Astrocyte (in vitro differentiated cells and primary cell): ENCODE results near the gene EML5. TPM values are rescaled to one million over a fixed set of nuclear protein-coding genes. Genes with fewer than 3 reads are reported as not detected.

ENCODE experiments used
- DNase-seq: peaks from one replicate; pipeline ENCODE4 v3.0.0-alpha.2; 2010; ENCODE audit warnings: low read depth
- FAIRE-seq: peaks from 2 replicates; lab custom pipeline; 2011; peaks lifted over from hg19 to GRCh38; lab: Jason Lieb, UNC
- H2AFZ ChIP-seq: 2 replicates; pipeline ENCODE4 v1.6.0; 2012; ENCODE audit warnings: low read depth, low read length, inconsistent platforms
- H3K27ac ChIP-seq: 2 replicates; pipeline ENCODE4 v1.5.1; 2011; ENCODE audit warnings: low read depth, low read length, inconsistent platforms
- H3K27me3 ChIP-seq: 2 replicates; pipeline ENCODE4 v1.6.0; 2011; ENCODE audit warnings: low read length, inconsistent platforms; ENCODE audit not compliant: insufficient read depth
- H3K36me3 ChIP-seq: 2 replicates; pipeline ENCODE4 v1.5.1; 2011; ENCODE audit warnings: low read length, inconsistent platforms; ENCODE audit not compliant: insufficient read depth
- H3K4me1 ChIP-seq: 2 replicates; pipeline ENCODE4 v1.5.1; 2011; ENCODE audit warnings: low read length, inconsistent platforms; ENCODE audit not compliant: insufficient read depth
- H3K4me2 ChIP-seq: 2 replicates; pipeline ENCODE4 v1.6.0; 2012; ENCODE audit warnings: low read length, inconsistent platforms
- H3K4me3 ChIP-seq: 2 replicates; pipeline ENCODE4 v1.5.1; 2011; ENCODE audit warnings: low read depth, mild to moderate bottlenecking, low read length, inconsistent platforms; ENCODE audit not compliant: insufficient read depth
- H3K79me2 ChIP-seq: 2 replicates; pipeline ENCODE4 v1.6.0; 2012; ENCODE audit warnings: mild to moderate bottlenecking, low read length, inconsistent platforms; ENCODE audit not compliant: insufficient read depth
- H3K9ac ChIP-seq: 2 replicates; pipeline ENCODE4 v1.6.0; 2012; ENCODE audit warnings: mild to moderate bottlenecking, low read length, inconsistent platforms
- H3K9me3 ChIP-seq: 2 replicates; pipeline ENCODE4 v1.5.1; 2012; ENCODE audit warnings: low read depth, mild to moderate bottlenecking, low read length, inconsistent platforms; ENCODE audit not compliant: insufficient read depth
- H4K20me1 ChIP-seq: 2 replicates; pipeline ENCODE4 v1.6.0; 2012; ENCODE audit warnings: low read length, inconsistent platforms; ENCODE audit not compliant: insufficient read depth
- H3K27ac Mint-ChIP-seq: one replicate; pipeline ENCODE4 v1.8.0; 2021; ENCODE audit warnings: mild to moderate bottlenecking, mixed read lengths; ENCODE audit not compliant: unreplicated experiment
- H3K27me3 Mint-ChIP-seq: one replicate; pipeline ENCODE4 v1.8.0; 2021; ENCODE audit warnings: low read depth, mixed read lengths; ENCODE audit not compliant: unreplicated experiment
- H3K36me3 Mint-ChIP-seq: one replicate; pipeline ENCODE4 v1.8.0; 2021; ENCODE audit warnings: low read depth, mixed read lengths; ENCODE audit not compliant: unreplicated experiment
- H3K4me1 Mint-ChIP-seq: one replicate; pipeline ENCODE4 v1.8.0; 2021; ENCODE audit warnings: low read depth, mixed read lengths; ENCODE audit not compliant: unreplicated experiment
- H3K4me3 Mint-ChIP-seq: one replicate; pipeline ENCODE4 v1.8.0; 2021; ENCODE audit warnings: mild to moderate bottlenecking, moderate library complexity, mixed read lengths; ENCODE audit not compliant: unreplicated experiment
- H3K9me3 Mint-ChIP-seq: one replicate; pipeline ENCODE4 v1.8.0; 2021; ENCODE audit warnings: mild to moderate bottlenecking, mixed read lengths; ENCODE audit not compliant: unreplicated experiment
- CTCF ChIP-seq: IDR thresholded peaks from 2 replicates; pipeline ENCODE4 v1.5.1; 2011; ENCODE audit warnings: low read depth, mild to moderate bottlenecking, inconsistent platforms, low read length, moderate library complexity; ENCODE audit not compliant: insufficient read depth
- EZH2 ChIP-seq: IDR thresholded peaks from 2 replicates; pipeline ENCODE4 v1.6.1; 2012; ENCODE audit warnings: mild to moderate bottlenecking, low read length, inconsistent platforms; ENCODE audit not compliant: insufficient read depth
- total RNA-seq: library from RNA; stranded (reverse); gene quantifications from 2 replicates; pipeline ENCODE4 v1.2.1, GENCODE V29; 2021

Gene EML5
- total RNA-seq, 1 donor from 2014 or later, result 0.05 TPM

GRCh38 chr14:88660056-88660455 lies 132.7 kb downstream of the EML5 start:
- DNase-seq (no peak), FAIRE-seq (no peak)
- Mint-ChIP-seq H3K27ac (no peak overlapping the region), H3K9me3 (peaks cover 4% of the 10 kb centered on the region), H3K4me1 (no peaks in the 10 kb centered on the region), H3K36me3 (no peaks in the 10 kb centered on the region), H3K27me3 (peaks cover 4% of the 10 kb centered on the region), H3K4me3 (no peak overlapping the region)
- Histone ChIP-seq H3K27me3 (no peaks in the 10 kb centered on the region), H3K9ac (no peak overlapping the region), H3K4me3 (no peak overlapping the region), H4K20me1 (no peaks in the 10 kb centered on the region), H3K9me3 (no peaks in the 10 kb centered on the region), H3K79me2 (no peaks in the 10 kb centered on the region), H3K36me3 (no peaks in the 10 kb centered on the region), H3K4me2 (no peak overlapping the region), H3K27ac (no peak overlapping the region), H2AFZ (no peak overlapping the region), H3K4me1 (no peaks in the 10 kb centered on the region)
- TF ChIP-seq CTCF (no peak), EZH2 (no peak)

- Histone ChIP-seq H3K27ac (no peak overlapping the region), H4K20me1 (no peaks in the 10 kb centered on the region), H3K9me3 (no peaks in the 10 kb centered on the region), H3K4me3 (no peak overlapping the region), H2AFZ (no peak overlapping the region), H3K4me2 (no peak overlapping the region), H3K79me2 (no peaks in the 10 kb centered on the region), H3K9ac (no peak overlapping the region), H3K4me1 (no peaks in the 10 kb centered on the region), H3K36me3 (no peaks in the 10 kb centered on the region), H3K27me3 (no peaks in the 10 kb centered on the region)
- H3K27me3 Mint-ChIP-seq, result no peaks in the 10 kb centered on the region
- H3K4me1 Mint-ChIP-seq, result no peaks in the 10 kb centered on the region
- peaks cover 4% of the 10 kb centered on the region for H3K9me3 Mint-ChIP-seq
- no peaks in the 10 kb centered on the region for H3K36me3 Mint-ChIP-seq
- DNase-seq, result no peak
- H3K27ac Mint-ChIP-seq, result no peak overlapping the region
- no peak for FAIRE-seq
- TF ChIP-seq CTCF, result no peak
- no peak for TF ChIP-seq EZH2
- no peak overlapping the region for H3K4me3 Mint-ChIP-seq
These were observed 153.5 kb downstream of the EML5 start for GRCh38 chr14:88639221-88639620.

GRCh38 chr14:88632512-88632911 lies 160.2 kb downstream of the EML5 start:
- Mint-ChIP-seq H3K27me3 (no peaks in the 10 kb centered on the region), H3K4me3 (no peak overlapping the region), H3K27ac (no peak overlapping the region), H3K9me3 (no peaks in the 10 kb centered on the region), H3K4me1 (peaks cover 14% of the 10 kb centered on the region), H3K36me3 (no peaks in the 10 kb centered on the region)
- Histone ChIP-seq H3K4me3 (no peak overlapping the region), H4K20me1 (no peaks in the 10 kb centered on the region), H3K27ac (no peak overlapping the region), H3K9ac (no peak overlapping the region), H3K9me3 (no peaks in the 10 kb centered on the region), H3K36me3 (no peaks in the 10 kb centered on the region), H2AFZ (no peak overlapping the region), H3K4me2 (no peak overlapping the region), H3K79me2 (no peaks in the 10 kb centered on the region), H3K4me1 (peaks cover 9% of the 10 kb centered on the region), H3K27me3 (no peaks in the 10 kb centered on the region)
- no peak for DNase-seq
- no peak for TF ChIP-seq EZH2
- no peak for TF ChIP-seq CTCF
- FAIRE-seq, result no peak
